GM12892 (cell line): ENCODE measurements around the gene SAP30BP.
A peak's percentile ranks its signal among the peaks of the same experiment; 100 is the strongest.

Source experiments
- DNase-seq: peaks from one replicate; pipeline ENCODE4 v3.0.0; 2011; ENCODE audit not compliant: insufficient read length
- FAIRE-seq: peaks from 2 replicates; lab custom pipeline; 2011; peaks lifted over from hg19 to GRCh38; lab: Jason Lieb, UNC
- POLR2A ChIP-seq: IDR thresholded peaks from 2 replicates; pipeline ENCODE4 v1.6.1; 2011; ENCODE audit warnings: low read depth, low read length, control low read depth
- POLR2AphosphoS5 ChIP-seq: IDR thresholded peaks from 2 replicates; pipeline ENCODE4 v1.6.1; 2011; ENCODE audit warnings: low read depth, low read length, control low read depth
- TAF1 ChIP-seq: IDR thresholded peaks from 2 replicates; pipeline ENCODE4 v1.6.1; 2011; ENCODE audit warnings: low read depth, mild to moderate bottlenecking, control low read depth, low read length, borderline replicate concordance

The SAP30BP gene

DNA sequence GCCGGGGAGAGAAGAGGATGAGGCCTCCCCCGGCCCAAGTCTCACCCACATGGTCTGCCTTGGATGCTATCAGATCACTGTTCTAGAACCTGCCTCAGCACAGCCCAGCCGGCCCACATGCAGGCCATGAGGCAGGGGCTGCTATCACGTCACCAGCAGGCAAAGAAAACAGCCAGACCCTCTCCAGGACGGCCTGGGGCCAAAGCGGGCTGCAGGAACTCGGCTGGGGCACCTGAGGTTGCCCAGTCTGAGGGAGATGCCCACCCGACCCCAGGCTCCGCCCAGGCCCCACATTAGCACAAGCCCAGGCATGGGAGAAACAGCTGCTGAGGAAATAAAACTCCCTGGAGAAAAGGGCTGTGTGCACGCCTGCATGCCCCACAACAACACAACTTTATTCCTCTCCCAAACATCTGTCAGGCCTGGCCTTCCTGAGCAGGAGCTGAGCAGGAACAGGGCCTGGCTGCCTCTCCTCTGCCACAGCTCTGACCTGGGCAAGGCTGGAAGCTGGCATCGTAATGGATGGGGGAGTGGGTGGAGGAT is 40.6 kb upstream of the SAP30BP start:
- no peak for DNase-seq
- TF ChIP-seq POLR2AphosphoS5 (no peak), POLR2A (no peak)
- FAIRE-seq: no peak

DNA sequence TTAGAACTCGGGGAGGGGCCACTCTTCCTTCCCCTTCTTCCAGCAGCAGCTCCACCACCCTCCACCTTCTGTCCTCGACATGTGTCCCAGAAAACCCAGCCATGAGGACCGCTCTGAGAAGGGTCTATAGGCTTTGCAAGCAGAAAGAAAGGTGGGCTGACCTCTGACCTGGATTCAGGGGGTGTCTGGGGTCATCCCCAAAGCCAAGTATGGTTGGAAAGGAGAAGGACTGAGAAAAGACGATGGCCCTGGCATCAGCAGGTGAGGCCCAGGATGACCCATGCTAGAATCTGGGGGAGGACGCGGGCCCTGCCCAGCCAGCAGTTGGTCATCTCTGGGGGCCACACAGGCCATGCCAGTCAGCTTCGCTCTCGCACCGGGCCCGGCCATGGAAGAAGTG is 40.0 kb upstream of the SAP30BP start:
- no peak for TF ChIP-seq POLR2AphosphoS5
- TF ChIP-seq TAF1: no peak
- TF ChIP-seq POLR2A: no peak
- DNase-seq (no peak), FAIRE-seq (no peak)

DNA sequence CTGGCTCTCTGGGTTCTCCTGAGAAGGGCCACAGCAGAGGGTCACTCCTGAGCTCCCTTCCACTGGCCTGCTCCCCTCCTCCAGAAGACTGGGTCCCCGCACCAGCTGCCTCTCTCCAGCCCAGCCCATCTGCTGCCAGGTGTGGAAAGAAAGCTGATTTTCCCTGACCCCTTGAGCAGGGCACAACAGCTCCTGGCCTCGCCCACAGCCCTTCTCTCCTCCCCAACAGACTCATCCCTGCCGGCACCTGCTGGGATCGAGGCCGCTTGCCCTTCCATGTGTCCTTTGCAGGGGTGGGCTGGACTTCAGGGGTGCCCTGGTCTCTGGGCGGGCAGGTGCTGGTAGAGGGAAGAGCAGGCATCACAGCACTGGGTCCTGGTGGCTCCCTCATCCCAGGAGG is 38.7 kb upstream of the SAP30BP start:
- TF ChIP-seq POLR2AphosphoS5 (no peak), TAF1 (no peak), POLR2A (no peak)
- FAIRE-seq (no peak), DNase-seq (no peak)

DNA sequence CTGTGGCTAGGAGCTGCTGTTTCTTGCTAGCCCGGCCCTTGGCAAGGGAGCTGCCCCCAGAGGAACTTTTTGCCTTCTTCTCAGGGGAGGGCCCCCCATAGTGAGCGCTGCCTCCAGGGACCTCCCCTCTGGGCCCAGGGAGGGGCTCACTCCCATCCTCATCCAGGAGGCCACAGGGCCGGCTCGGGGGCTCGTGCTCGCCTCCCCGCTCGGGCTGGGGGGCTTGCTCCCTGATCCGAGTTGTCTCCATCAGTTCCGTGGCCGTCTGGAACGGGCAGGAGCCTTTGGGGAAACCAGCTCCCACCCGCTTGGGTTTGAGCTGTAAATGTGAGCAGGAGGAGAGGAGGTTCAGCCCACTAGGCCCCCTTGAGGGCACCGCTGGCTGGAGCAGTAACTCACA is 38.0 kb upstream of the SAP30BP start:
- TF ChIP-seq POLR2AphosphoS5: no peak
- TF ChIP-seq TAF1: no peak
- TF ChIP-seq POLR2A: no peak
- DNase-seq: no peak
- FAIRE-seq: no peak

DNA sequence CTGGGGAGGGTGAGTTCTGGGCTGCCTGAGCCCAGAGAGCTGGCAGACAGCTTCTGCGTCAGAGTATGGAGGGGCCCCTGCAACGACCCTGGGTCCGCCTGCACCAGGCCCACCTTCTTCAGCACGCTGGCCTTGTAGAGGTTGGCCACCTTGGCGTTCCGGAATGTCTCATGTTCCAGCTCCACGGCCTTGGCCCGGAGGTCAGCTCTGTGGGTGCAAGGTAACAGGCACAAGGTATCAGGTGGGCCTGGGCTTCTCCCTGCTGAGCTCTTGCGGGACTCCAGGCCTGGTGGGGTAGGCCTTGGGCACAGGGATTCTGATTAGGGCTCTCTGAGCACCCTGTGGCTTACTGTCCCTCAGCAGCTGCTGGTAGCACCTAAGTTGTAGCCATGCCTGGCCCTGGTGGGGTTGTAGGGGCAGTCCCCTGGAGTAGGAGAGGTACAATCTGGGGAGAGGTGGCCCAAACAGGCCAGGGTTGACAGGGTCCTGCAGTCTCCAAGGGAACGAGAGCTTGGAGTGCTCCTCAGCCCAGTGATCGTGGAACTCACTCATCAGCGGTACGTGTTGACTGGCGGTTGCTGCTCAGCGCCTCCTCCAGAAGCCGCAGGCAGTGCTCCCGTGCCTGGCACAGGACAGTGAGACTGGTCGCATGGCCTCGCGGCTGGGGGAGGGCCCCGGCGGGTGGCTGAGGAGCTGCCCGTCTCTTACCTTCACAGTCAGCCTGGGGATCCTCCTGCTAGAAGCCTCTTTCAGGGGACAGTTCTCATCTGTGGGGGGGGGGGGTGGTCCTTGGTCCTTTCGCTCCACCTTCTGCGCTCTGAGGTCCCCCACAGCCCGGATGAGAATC is 36.8 kb upstream of the SAP30BP start:
- TF ChIP-seq POLR2A: no peak
- TF ChIP-seq POLR2AphosphoS5: no peak
- TF ChIP-seq TAF1: no peak
- no peak for DNase-seq
- no peak for FAIRE-seq

DNA sequence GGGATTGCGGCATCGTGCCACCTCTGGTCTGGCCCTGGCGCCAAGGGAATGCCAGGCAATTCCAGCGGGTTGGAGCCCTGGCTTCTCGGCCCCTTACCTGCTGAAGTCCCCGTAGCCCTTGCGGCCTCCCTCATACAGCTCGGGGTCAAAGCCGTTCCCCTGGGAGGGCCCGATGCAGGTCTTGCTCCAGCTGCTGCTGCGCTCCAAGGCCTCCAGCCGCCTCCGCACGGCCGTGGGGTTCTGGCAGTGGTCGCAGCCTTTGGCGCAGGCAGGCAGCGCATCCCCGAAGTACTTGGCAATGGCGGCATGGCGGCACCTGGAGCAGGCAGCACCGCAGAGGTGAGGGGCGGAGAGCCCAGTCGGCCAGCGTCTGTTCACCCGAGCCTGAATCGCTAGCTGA is 35.8 kb upstream of the SAP30BP start:
- FAIRE-seq (no peak), DNase-seq (no peak)
- TF ChIP-seq TAF1 (no peak), POLR2AphosphoS5 (no peak), POLR2A (no peak)

DNA sequence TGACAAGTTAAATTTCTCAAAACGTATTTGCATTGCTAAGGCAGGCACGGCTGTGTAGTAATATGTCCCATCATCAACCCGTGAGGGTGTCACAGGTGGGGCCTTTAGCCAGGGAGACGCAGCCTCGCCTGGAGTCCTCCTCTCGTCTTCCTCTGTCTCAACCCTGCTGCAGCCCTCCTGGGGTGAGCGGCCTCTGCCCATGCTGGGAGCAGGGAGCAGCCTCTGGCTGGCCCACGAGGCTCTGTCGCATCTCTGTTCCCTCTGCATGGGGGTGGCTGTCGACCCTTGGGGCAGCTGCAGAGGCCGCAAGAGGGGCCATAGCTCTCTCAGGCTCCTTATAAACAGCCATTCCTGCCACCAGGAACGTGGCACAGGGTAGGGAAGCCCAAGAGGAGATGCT is 34.7 kb upstream of the SAP30BP start:
- DNase-seq (no peak), FAIRE-seq (no peak)
- TF ChIP-seq TAF1: no peak
- no peak for TF ChIP-seq POLR2AphosphoS5
- no peak for TF ChIP-seq POLR2A

DNA sequence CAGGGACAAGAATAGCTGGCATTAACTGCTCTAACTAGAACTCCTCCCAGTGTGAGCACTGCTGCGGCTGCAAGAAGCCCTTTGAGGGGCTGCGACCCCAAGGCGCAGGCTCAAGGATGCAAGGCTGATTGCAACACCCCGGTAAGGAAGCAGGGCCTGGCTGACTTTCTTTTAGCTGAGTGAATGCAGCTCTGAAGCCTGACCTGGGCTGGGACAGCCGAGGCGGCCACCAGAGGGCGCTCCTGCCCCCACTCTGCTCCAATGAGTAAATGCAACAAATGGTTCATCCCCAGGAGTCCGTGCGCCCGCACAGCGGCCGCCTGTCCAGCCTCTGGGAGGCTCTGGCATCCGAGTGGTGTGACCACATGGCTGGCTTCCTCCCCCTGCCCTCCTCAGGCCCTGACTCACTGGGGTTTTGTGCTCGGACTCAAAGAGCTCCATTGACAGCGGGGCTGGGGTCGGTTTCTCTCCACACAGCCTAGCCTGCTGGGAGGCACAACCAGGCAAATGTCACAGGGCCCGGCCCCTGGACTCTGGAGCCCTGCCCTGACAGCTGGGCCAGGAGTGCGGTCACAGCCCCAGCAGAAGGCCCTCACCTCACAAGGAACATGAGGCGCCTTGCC is 34.2 kb upstream of the SAP30BP start, which contains the start of gene SMIM5:
Gene SMIM5, plus strand, starts transcription at position 572 of the 623 bp plus-strand sequence. CDS start 6,768 bp downstream, outside the sequence.
- peak; percentile 85 for FAIRE-seq

DNA sequence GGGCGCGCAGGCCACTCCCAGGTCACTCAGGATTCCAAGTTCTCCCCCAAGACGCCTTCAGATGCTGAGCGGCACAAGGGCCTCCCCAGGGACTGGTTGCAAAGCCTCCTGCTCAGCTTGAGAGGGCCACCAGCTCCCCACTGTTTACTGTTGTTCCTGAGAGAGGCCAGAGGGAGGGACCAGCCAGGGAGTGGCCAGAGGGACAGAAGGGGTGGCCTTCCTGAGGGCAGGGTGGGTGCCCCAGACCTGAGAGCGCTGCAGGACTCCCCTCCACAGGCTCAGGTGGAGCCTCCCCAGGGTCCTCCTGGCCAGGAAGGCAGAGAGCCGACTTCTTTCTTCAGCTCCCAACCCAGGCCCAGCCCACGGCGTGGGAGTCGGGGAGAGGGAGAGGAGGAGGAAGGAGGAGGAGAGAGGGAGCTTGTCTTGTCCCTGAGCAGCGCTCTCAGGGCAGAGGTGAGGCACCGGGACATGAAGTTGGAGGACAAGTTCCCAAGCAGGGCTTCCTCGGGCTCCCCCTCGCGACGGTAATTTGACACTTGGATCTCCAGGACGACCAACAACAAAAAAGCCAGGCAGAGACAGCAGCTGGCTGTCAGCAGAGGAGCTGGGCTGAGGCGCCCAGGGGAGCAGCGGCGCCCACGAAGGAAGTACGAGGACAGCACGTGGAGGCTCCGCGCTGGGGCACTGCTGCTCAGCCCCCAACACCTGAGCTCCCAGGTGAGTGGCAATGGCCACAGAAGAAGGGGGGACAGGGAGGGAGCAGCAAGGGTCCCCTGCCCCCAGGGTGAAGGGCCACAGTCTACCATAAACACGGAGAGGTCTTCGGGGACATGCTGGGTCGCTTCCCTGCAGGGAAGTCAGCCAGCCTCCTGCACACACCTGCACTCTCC is 33.4 kb upstream of the SAP30BP start:
- DNase-seq (peak; percentile 81), FAIRE-seq (peak; percentile 57)
- TF ChIP-seq POLR2A: no peak

More for the DNA sequence above, 34.2 kb upstream of the SAP30BP start, which contains the start of gene SMIM5:
- peak; percentile 98 for DNase-seq
- no peak for TF ChIP-seq TAF1
- no peak for TF ChIP-seq POLR2A
- no peak for TF ChIP-seq POLR2AphosphoS5

DNA sequence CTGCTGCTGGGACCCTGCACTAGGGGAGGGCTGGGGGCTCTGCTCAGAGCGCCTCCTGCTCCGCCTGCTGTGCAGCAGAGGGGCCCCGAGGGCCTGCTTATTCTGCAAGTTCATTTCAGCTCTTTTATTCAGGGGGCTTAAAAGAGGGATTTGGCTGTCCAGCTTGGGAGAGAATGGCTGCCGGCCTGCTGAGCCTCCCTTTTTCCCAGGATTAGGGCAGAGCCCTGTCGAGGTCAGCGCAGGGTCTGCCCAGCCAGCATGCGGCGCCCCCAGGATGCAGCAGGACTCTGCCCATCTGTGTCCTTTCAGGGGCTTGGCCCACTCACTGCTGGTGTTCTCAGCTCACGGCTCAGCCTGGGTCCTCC is 32.8 kb upstream of the SAP30BP start:
- DNase-seq: no peak
- FAIRE-seq: no peak
- TF ChIP-seq POLR2AphosphoS5 (no peak), POLR2A (no peak), TAF1 (no peak)

DNA sequence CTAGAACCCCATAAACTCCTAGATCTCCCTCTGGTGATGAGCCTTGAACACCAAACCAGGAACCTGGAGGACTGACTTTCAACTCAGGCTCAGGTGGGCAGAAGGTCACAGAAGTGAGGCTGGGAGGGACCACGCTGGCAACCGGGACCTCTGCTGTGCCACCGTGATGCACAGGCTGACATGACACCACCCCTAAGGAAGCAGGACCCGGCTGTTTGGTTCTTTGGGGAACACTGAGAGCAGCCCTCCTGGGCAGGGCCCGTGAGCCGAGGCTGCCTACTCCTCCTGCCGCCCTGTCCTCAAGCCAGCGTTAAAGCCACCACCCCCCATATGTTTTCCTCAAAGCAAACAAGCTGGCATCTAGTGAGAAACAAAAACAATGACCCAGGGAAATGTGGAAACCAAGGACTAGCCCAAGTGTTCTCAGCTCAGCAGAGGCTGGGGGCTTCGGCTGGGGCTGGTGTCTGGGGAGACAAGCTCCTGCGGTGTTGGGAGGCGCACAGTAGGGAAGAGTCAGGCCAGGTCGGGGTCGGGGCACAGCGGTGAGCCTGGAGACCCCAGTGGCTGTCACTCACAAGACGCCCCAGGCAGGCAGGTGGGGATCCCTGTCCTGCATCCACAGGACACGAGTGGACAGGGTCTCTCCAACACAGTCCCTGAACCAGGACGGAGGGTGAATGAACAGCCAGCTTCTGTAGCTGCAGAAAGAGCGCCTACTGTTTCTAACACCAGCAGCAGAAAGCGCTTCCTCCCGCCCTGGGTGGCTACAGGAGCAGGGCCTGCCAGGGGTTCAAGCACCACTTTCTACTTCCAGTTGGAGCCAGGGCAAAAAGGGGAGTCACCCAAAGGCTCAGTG is 32.2 kb upstream of the SAP30BP start:
- no peak for TF ChIP-seq POLR2A
- no peak for FAIRE-seq
- no peak for DNase-seq
